SK-N-SH treated with all-trans-retinoic acid at 6 μM for 48 hours (cell line): Measurements from ENCODE around the gene RBPJ.

Experiments
- ARNTL ChIP-seq: fragments of 450-650 bp; formaldehyde crosslinking; IDR thresholded peaks from 2 replicates; pipeline ENCODE4 v1.5.0; 2020; ENCODE audit warnings: low read depth, mild to moderate bottlenecking, moderate library complexity, borderline replicate concordance
- BACH2 ChIP-seq: fragments of 250-450 bp; sonication (Bioruptor Pico); IDR thresholded peaks from 2 replicates; pipeline ENCODE4 v1.9.0; 2021; ENCODE audit warnings: mild to moderate bottlenecking, borderline replicate concordance
- CREB5 ChIP-seq: fragments of 250-450 bp; sonication (Bioruptor Pico); IDR thresholded peaks from 2 replicates; pipeline ENCODE4 v1.5.1; 2020; ENCODE audit warnings: low read depth, mild to moderate bottlenecking, moderate library complexity
- CSDC2 ChIP-seq: fragments of 250-450 bp; sonication (Bioruptor Pico); IDR thresholded peaks from 2 replicates; pipeline ENCODE4 v1.5.0; 2020; ENCODE audit warnings: mild to moderate bottlenecking, moderate library complexity
- CSRNP3 ChIP-seq: fragments of 250-450 bp; sonication (Bioruptor Pico); IDR thresholded peaks from 2 replicates; pipeline ENCODE4 v1.5.1; 2021; ENCODE audit warnings: mild to moderate bottlenecking, moderate library complexity
- ESRRG ChIP-seq: fragments of 250-450 bp; sonication (Bioruptor Pico); IDR thresholded peaks from 2 replicates; pipeline ENCODE4 v1.6.1; 2021; ENCODE audit warnings: mild to moderate bottlenecking
- ISL1 ChIP-seq: fragments of 250-450 bp; sonication (Bioruptor Pico); IDR thresholded peaks from 2 replicates; pipeline ENCODE4 v2.1.2; 2022; ENCODE audit warnings: mild to moderate bottlenecking, moderate library complexity
- PATZ1 ChIP-seq: fragments of 250-450 bp; sonication (Bioruptor Pico); IDR thresholded peaks from 2 replicates; pipeline ENCODE4 v1.8.0; 2020; ENCODE audit warnings: mild to moderate bottlenecking, moderate library complexity, borderline replicate concordance
- SNAI2 ChIP-seq: fragments of 250-450 bp; sonication (Bioruptor Pico); IDR thresholded peaks from 2 replicates; pipeline ENCODE4 v1.5.0; 2020; ENCODE audit warnings: mild to moderate bottlenecking, moderate library complexity
- TCF4 ChIP-seq: fragments of 250-450 bp; sonication (Bioruptor Pico); IDR thresholded peaks from 2 replicates; pipeline ENCODE4 v1.8.0; 2021; ENCODE audit warnings: mild to moderate bottlenecking, moderate library complexity, borderline replicate concordance
- ZC3H10 ChIP-seq: fragments of 250-450 bp; sonication (Bioruptor Pico); IDR thresholded peaks from 2 replicates; pipeline ENCODE4 v1.5.1; 2021; ENCODE audit warnings: mild to moderate bottlenecking, moderate library complexity
- ZFP3 ChIP-seq: fragments of 250-450 bp; sonication (Bioruptor Pico); IDR thresholded peaks from 2 replicates; pipeline ENCODE4 v1.5.0; 2020; ENCODE audit warnings: mild to moderate bottlenecking, moderate library complexity
- ZFP30 ChIP-seq: fragments of 450-650 bp; formaldehyde crosslinking; IDR thresholded peaks from 2 replicates; pipeline ENCODE4 v1.5.0; 2022; ENCODE audit warnings: mild to moderate bottlenecking, moderate library complexity
- ZNF565 ChIP-seq: fragments of 450-650 bp; formaldehyde crosslinking; conservative IDR thresholded peaks from 2 replicates; pipeline ENCODE4 v1.5.0; 2020; ENCODE audit warnings: low read depth, mild to moderate bottlenecking, moderate library complexity

- TF ChIP-seq TCF4 (CRISPR knock-in tag) (no peak), ZNF565 (CRISPR knock-in tag) (no peak), ZC3H10 (CRISPR knock-in tag) (no peak), CSRNP3 (no peak), CSDC2 (CRISPR knock-in tag) (no peak), ARNTL (no peak), PATZ1 (no peak), CREB5 (CRISPR knock-in tag) (no peak), SNAI2 (CRISPR knock-in tag) (no peak), BACH2 (CRISPR knock-in tag) (no peak), ISL1 (CRISPR knock-in tag) (no peak), ZFP3 (CRISPR knock-in tag) (no peak), ESRRG (CRISPR knock-in tag) (no peak), ZFP30 (CRISPR knock-in tag) (no peak)
Measured at GRCh38 chr4:26388671-26389070, 67.9 kb downstream of the RBPJ start.
